ENCODE data around the gene PTPN11.

PTPN11 gene

GRCh38 chr12:112535637-112536366, 117.1 kb downstream of the PTPN11 start:
- TF ChIP-seq, protein P1, sequence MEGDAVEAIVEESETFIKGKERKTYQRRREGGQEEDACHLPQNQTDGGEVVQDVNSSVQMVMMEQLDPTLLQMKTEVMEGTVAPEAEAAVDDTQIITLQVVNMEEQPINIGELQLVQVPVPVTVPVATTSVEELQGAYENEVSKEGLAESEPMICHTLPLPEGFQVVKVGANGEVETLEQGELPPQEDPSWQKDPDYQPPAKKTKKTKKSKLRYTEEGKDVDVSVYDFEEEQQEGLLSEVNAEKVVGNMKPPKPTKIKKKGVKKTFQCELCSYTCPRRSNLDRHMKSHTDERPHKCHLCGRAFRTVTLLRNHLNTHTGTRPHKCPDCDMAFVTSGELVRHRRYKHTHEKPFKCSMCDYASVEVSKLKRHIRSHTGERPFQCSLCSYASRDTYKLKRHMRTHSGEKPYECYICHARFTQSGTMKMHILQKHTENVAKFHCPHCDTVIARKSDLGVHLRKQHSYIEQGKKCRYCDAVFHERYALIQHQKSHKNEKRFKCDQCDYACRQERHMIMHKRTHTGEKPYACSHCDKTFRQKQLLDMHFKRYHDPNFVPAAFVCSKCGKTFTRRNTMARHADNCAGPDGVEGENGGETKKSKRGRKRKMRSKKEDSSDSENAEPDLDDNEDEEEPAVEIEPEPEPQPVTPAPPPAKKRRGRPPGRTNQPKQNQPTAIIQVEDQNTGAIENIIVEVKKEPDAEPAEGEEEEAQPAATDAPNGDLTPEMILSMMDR (IDR thresholded peaks at IDR 0.05; ENCODE audit: extremely low read depth, missing control alignments), result no peak
- DNase-seq (ENCODE audit: low spot score), result no peak

GRCh38 chr12:112536367-112536730, 117.6 kb downstream of the PTPN11 start:
- DNase-seq (ENCODE audit: low spot score), result no peak

GRCh38 chr12:112537710-112538396, 119.1 kb downstream of the PTPN11 start:
- TF ChIP-seq, protein P1 (IDR thresholded peaks at IDR 0.05; ENCODE audit: extremely low read depth, missing control alignments), result no peak
- DNase-seq (ENCODE audit: low spot score), result no peak

More at GRCh38 chr12:112536367-112536730, 117.6 kb downstream of the PTPN11 start:
- TF ChIP-seq, protein P1 (IDR thresholded peaks at IDR 0.05; ENCODE audit: extremely low read depth, missing control alignments), result no peak

- TF ChIP-seq, protein P1 (IDR thresholded peaks at IDR 0.05; ENCODE audit: extremely low read depth, missing control alignments), result no peak
- DNase-seq (ENCODE audit: low spot score), result no peak
Observed at GRCh38 chr12:112538740-112539139, 120.0 kb downstream of the PTPN11 start.

GRCh38 chr12:112539221-112539620, 120.5 kb downstream of the PTPN11 start:
- TF ChIP-seq, protein P1 (IDR thresholded peaks at IDR 0.05; ENCODE audit: extremely low read depth, missing control alignments), result no peak
- DNase-seq (ENCODE audit: low spot score), result no peak

DNA sequence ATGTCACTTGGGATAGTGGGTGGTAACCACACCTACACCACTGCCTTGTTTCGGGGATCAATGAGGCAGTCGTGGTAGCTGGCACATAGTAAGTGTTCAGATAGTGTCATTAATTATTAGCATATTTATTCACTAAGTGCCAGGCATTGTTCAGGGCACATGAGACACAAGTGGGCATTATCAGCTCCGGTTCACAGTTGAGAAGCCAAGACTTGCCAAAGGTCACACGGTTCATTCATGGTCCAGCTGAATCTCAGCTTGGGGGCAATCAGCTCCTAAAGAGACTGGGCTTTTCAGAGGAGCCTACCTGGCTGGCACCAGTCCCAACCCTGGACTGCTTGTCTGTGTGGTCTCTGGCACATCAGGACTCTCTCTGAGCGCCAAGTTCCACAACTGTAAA, 121.3 kb downstream of the PTPN11 start:
- TF ChIP-seq, protein P1 (IDR thresholded peaks at IDR 0.05; ENCODE audit: extremely low read depth, missing control alignments), result no peak

GRCh38 chr12:112543751-112544150, 125.0 kb downstream of the PTPN11 start:
- TF ChIP-seq, protein P1 (IDR thresholded peaks at IDR 0.05; ENCODE audit: extremely low read depth, missing control alignments), result no peak
- DNase-seq (ENCODE audit: low spot score), result no peak

More for the DNA sequence above, 121.3 kb downstream of the PTPN11 start:
- DNase-seq (ENCODE audit: low spot score), result no peak

Measured in GM20000 (cell line).